ENCODE data around the gene RNF4.
"Not testable (repeated sequence)": the region's sequence is repeated elsewhere in the genome, so short reads cannot be mapped to it uniquely, and the experiment has no call there.

The RNF4 gene

GRCh38 chr4:2458546-2459491, 10.1 kb upstream of the RNF4 start:
- no peak for DNase-seq

- DNase-seq: no peak
Observed at GRCh38 chr4:2459589-2460349, 9.1 kb upstream of the RNF4 start.

GRCh38 chr4:2461246-2461960, 7.5 kb upstream of the RNF4 start:
- no peak for DNase-seq

- no peak for DNase-seq
Observed at GRCh38 chr4:2462218-2462991, 6.5 kb upstream of the RNF4 start.

GRCh38 chr4:2462992-2463762, 5.7 kb upstream of the RNF4 start:
- no peak for DNase-seq

GRCh38 chr4:2465032-2465431, 3.9 kb upstream of the RNF4 start:
- no peak for DNase-seq

GRCh38 chr4:2465544-2465943, 3.4 kb upstream of the RNF4 start:
- DNase-seq: not testable (repeated sequence)

- DNase-seq: no peak
Observed at GRCh38 chr4:2469192-2469984, 482 bp downstream of the RNF4 start.

GRCh38 chr4:2470791-2471190, 1.9 kb downstream of the RNF4 start:
- no peak for DNase-seq

GRCh38 chr4:2472187-2472586, 3.3 kb downstream of the RNF4 start:
- no peak for DNase-seq

- DNase-seq: no peak
Observed at GRCh38 chr4:2478229-2478628, 9.3 kb downstream of the RNF4 start.

GRCh38 chr4:2480649-2481048, 11.7 kb downstream of the RNF4 start:
- DNase-seq: no peak

- DNase-seq: no peak
Observed at GRCh38 chr4:2482192-2482591, 13.3 kb downstream of the RNF4 start.

- DNase-seq: no peak
Observed at GRCh38 chr4:2482693-2483092, 13.8 kb downstream of the RNF4 start.

GRCh38 chr4:2483237-2483636, 14.3 kb downstream of the RNF4 start:
- DNase-seq: no peak

GRCh38 chr4:2484185-2484584, 15.3 kb downstream of the RNF4 start:
- no peak for DNase-seq

GRCh38 chr4:2484993-2485392, 16.1 kb downstream of the RNF4 start:
- DNase-seq: no peak

GRCh38 chr4:2485956-2486355, 17.1 kb downstream of the RNF4 start:
- no peak for DNase-seq

GRCh38 chr4:2486981-2487380, 18.1 kb downstream of the RNF4 start:
- DNase-seq: no peak

GRCh38 chr4:2487632-2488031, 18.7 kb downstream of the RNF4 start:
- DNase-seq: no peak
